Ovary (tissue), 3 donors: ENCODE results near the gene OR5P2.

ENCODE experiments used
- POLR2A ChIP-seq: fragments of 450-650 bp; IDR thresholded peaks from one replicate; pipeline ENCODE4 v1.6.1; 2017; ENCODE audit warnings: antibody characterized with exemption, mild to moderate bottlenecking, moderate library complexity
- TF ChIP-seq, protein P1 (sequence below), 3 donors: fragments of 450-650 bp in 2 of 3; fragments of 200-600 bp in 1 of 3; IDR thresholded peaks; one replicate each; pipeline versions ENCODE4 v1.5.1 to v1.8.0; 2016 to 2022; ENCODE audit warnings: antibody characterized with exemption in 3 of 3, mild to moderate bottlenecking in 1 of 3
- donor health status: DM: no; HTN: no; CAD: no.

DNA sequence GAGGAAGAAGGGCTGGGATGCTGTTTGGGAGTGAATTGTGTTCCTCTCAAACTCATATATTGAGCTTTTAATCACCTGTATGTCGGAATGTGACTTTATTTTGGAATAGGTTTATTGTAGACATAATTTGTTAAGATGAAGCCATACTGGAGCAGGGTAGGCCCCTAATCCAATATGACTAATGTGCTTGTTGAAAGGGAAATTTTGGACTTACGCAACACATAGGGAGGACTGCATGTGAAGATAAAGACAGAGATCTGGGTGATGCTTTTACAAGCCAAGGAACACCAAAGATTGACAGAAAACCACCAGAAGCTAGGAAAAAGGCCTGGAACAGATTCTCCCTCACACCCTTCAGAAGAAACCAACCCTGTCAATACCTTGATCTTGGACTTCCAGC lies 47.3 kb downstream of the OR5P2 start:
- no peak for TF ChIP-seq POLR2A
- TF ChIP-seq, protein P1, sequence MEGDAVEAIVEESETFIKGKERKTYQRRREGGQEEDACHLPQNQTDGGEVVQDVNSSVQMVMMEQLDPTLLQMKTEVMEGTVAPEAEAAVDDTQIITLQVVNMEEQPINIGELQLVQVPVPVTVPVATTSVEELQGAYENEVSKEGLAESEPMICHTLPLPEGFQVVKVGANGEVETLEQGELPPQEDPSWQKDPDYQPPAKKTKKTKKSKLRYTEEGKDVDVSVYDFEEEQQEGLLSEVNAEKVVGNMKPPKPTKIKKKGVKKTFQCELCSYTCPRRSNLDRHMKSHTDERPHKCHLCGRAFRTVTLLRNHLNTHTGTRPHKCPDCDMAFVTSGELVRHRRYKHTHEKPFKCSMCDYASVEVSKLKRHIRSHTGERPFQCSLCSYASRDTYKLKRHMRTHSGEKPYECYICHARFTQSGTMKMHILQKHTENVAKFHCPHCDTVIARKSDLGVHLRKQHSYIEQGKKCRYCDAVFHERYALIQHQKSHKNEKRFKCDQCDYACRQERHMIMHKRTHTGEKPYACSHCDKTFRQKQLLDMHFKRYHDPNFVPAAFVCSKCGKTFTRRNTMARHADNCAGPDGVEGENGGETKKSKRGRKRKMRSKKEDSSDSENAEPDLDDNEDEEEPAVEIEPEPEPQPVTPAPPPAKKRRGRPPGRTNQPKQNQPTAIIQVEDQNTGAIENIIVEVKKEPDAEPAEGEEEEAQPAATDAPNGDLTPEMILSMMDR (IDR thresholded peaks at IDR 0.05) = no peak
